Skeletal muscle tissue (tissue), 4 donors: Measurements from ENCODE around the gene RALGPS1. TPM values are rescaled to one million over a fixed set of nuclear protein-coding genes. Genes with fewer than 3 reads are reported as not detected.

Experiments
- H3K27ac ChIP-seq: one replicate; pipeline ENCODE4 v1.7.0; 2013; ENCODE audit warnings: mild to moderate bottlenecking, low read depth, low read length, inconsistent platforms
- H3K27me3 ChIP-seq, 3 donors: one replicate each; pipeline ENCODE4 v1.7.0; 2013; ENCODE audit warnings: low read length in 3 of 3; ENCODE audit not compliant: control insufficient read depth in 3 of 3, insufficient read depth in 3 of 3
- H3K36me3 ChIP-seq, 3 donors: one replicate each; pipeline ENCODE4 v1.7.0; 2013; ENCODE audit warnings: low read length in 3 of 3; ENCODE audit not compliant: control insufficient read depth in 3 of 3, insufficient read depth in 3 of 3
- H3K4me1 ChIP-seq, 3 donors: one replicate each; pipeline ENCODE4 v1.7.0; 2013; ENCODE audit warnings: low read length in 3 of 3, mild to moderate bottlenecking in 3 of 3; ENCODE audit not compliant: control insufficient read depth in 3 of 3, insufficient read depth in 3 of 3
- H3K4me3 ChIP-seq, 3 donors: one replicate each; pipeline ENCODE4 v1.7.0; 2013; ENCODE audit warnings: low read length in 3 of 3
- H3K9ac ChIP-seq, 3 donors: one replicate each; pipeline ENCODE4 v1.7.0; 2013; ENCODE audit warnings: low read length in 3 of 3, mild to moderate bottlenecking in 3 of 3, moderate library complexity in 2 of 3, low read depth in 1 of 3
- H3K9me3 ChIP-seq, 3 donors: one replicate each; pipeline ENCODE4 v1.7.0; 2013; ENCODE audit warnings: low read length in 3 of 3; ENCODE audit not compliant: control insufficient read depth in 3 of 3
- total RNA-seq: library from RNA; depleted of rRNA; stranded (reverse); fragments of >200 nt; gene quantifications from one replicate; pipeline ENCODE4 v1.2.3, GENCODE V29; 2014
- donor health status: Osteomylitis.

The RALGPS1 gene
- total RNA-seq, 1 donor from 2014 or later: 9.4 TPM

GRCh38 chr9:127209220-127209619 lies 294.6 kb downstream of the RALGPS1 start:
- no peak overlapping the region for H3K9ac ChIP-seq
- H3K36me3 ChIP-seq: no peaks in the 10 kb centered on the region
- no peak overlapping the region for H3K4me3 ChIP-seq
- H3K27ac ChIP-seq: no peak overlapping the region
- H3K9me3 ChIP-seq: no peaks in the 10 kb centered on the region
- H3K27me3 ChIP-seq: no peaks in the 10 kb centered on the region
- peaks cover 13 to 20% (median 17%) of the 10 kb centered on the region in 3 donors for H3K4me1 ChIP-seq

GRCh38 chr9:127209948-127210640 lies 295.5 kb downstream of the RALGPS1 start:
- no peaks in the 10 kb centered on the region for H3K9me3 ChIP-seq
- H3K27ac ChIP-seq: no peak overlapping the region
- no peak overlapping the region for H3K4me3 ChIP-seq
- no peak overlapping the region for H3K9ac ChIP-seq
- H3K36me3 ChIP-seq: no peaks in the 10 kb centered on the region
- H3K27me3 ChIP-seq: no peaks in the 10 kb centered on the region
- peaks cover 13 to 15% (median 15%) of the 10 kb centered on the region in 3 donors for H3K4me1 ChIP-seq

GRCh38 chr9:127210851-127211730 lies 296.5 kb downstream of the RALGPS1 start:
- Histone ChIP-seq H3K36me3 (no peaks in the 10 kb centered on the region), H3K27me3 (no peaks in the 10 kb centered on the region), H3K9me3 (no peaks in the 10 kb centered on the region), H3K27ac (no peak overlapping the region), H3K4me3 (no peak overlapping the region), H3K4me1 (peaks cover 5 to 6% (median 5%) of the 10 kb centered on the region in 3 donors), H3K9ac (no peak overlapping the region)

DNA sequence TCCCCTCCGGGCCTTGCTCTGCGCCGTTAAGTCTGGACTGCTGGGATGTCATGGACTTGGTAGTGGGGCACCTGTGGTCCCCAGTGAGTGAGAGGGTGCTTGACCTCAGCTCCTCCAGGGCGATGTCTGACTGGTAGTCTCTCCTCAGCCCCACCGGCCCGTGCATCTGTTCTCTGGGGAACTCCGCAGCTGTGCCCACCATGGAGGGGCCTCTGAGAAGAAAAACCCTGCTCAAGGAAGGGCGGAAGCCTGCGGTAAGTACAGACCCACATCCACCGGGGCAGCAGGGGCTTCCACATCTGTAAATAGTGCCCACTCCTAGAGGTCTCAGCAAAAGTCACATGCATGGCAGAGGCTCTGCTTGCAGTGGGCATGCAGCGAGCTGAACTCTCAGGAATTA lies 297.4 kb downstream of the RALGPS1 start:
- Histone ChIP-seq H3K4me1 (peaks cover 5 to 6% (median 5%) of the 10 kb centered on the region in 3 donors), H3K9ac (no peak overlapping the region), H3K27ac (no peak overlapping the region), H3K27me3 (no peaks in the 10 kb centered on the region), H3K9me3 (no peaks in the 10 kb centered on the region), H3K36me3 (peaks cover 0 to 2% (median 0%) of the 10 kb centered on the region in 3 donors), H3K4me3 (no peak overlapping the region)

DNA sequence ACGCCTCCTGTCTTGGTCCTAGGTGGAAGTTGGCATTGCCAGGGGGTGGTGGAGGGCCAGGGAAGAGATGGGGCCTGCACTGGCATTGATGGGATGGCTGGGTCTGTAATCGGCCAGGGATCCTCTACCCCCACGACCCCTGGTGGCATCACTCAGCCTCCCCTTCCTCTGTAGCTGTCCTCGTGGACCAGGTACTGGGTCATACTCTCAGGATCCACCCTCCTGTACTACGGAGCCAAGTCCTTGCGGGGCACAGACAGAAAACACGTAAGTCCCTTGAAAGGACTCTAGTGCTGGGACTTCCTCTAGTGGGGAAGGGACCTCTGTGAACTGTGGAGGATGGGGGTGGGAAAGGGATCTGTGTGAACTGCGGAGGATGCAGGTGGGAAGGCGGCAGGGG lies 297.9 kb downstream of the RALGPS1 start:
- H3K9ac ChIP-seq: no peak overlapping the region
- peaks cover 0 to 2% (median 0%) of the 10 kb centered on the region in 3 donors for H3K36me3 ChIP-seq
- H3K27ac ChIP-seq: no peak overlapping the region
- no peaks in the 10 kb centered on the region for H3K27me3 ChIP-seq
- H3K4me3 ChIP-seq: no peak overlapping the region
- H3K4me1 ChIP-seq: peaks cover 5 to 6% (median 5%) of the 10 kb centered on the region in 3 donors
- H3K9me3 ChIP-seq: no peaks in the 10 kb centered on the region

DNA sequence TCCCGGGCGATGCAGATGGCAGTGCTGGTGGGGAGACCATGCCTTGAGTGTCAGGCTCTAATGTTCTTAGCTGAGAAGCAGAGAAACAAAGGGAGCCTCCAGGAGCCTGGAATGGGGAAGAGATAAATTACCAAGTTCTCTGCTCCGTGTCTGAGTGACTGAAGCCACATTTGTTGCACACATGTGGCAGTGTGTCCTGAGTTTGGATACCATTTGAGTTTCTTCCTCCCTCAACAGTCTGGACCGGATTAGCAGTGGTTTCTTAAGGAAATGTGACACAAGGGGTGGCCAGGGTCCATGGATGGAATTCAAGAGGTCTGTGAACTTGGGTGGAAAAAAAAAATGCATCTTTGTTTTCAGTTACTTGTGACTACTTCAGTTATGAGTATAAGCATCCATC lies 299.3 kb downstream of the RALGPS1 start:
- Histone ChIP-seq H3K27me3 (no peaks in the 10 kb centered on the region), H3K9me3 (no peaks in the 10 kb centered on the region), H3K9ac (no peak overlapping the region), H3K4me3 (no peak overlapping the region), H3K36me3 (peaks cover 0 to 2% (median 0%) of the 10 kb centered on the region in 3 donors), H3K27ac (no peak overlapping the region), H3K4me1 (peaks cover 2 to 5% (median 5%) of the 10 kb centered on the region in 3 donors)

DNA sequence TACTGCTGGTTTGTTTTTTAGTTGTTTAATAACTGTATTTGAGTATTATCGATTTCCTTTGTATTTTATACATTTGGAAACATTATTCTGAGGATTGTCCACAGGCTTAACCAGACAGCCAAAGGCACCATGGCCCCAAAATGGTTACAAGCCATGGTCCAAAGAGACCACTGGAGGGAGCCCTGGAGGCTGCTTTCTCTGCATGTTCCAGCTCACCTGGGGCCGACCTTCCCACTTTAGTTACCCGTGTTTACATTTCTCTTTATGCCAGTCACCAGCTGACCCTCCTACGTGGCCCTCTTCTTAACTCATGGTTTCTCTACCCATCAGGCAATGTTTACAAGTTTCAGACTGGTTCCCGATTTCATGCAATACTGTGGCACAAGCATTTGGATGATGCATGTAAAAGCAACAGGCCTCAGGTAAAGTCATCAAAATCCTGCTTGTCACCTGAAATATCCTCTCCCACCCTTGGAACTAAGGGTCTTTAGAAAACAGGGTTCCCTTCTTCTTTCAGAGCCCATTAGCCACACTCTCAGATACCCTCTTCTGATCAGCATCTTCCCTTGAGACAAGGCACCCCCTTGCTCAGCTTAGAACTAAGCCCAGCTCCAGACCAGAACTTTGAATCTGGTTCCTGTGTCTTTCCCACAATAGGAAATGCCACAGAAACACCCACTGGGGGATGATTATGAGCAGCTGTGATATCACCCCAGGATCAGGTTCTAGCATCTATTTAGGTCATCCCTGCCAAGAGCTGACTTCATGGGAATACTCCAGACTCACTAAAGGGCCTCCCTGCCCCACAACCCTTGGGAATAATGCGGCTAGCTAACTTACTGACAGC lies 300.1 kb downstream of the RALGPS1 start:
- Histone ChIP-seq H3K27me3 (no peaks in the 10 kb centered on the region), H3K9ac (no peak overlapping the region), H3K4me1 (peaks cover 2 to 5% (median 5%) of the 10 kb centered on the region in 3 donors), H3K27ac (no peak overlapping the region), H3K36me3 (peaks cover 0 to 2% (median 0%) of the 10 kb centered on the region in 3 donors), H3K4me3 (no peak overlapping the region), H3K9me3 (no peaks in the 10 kb centered on the region)

DNA sequence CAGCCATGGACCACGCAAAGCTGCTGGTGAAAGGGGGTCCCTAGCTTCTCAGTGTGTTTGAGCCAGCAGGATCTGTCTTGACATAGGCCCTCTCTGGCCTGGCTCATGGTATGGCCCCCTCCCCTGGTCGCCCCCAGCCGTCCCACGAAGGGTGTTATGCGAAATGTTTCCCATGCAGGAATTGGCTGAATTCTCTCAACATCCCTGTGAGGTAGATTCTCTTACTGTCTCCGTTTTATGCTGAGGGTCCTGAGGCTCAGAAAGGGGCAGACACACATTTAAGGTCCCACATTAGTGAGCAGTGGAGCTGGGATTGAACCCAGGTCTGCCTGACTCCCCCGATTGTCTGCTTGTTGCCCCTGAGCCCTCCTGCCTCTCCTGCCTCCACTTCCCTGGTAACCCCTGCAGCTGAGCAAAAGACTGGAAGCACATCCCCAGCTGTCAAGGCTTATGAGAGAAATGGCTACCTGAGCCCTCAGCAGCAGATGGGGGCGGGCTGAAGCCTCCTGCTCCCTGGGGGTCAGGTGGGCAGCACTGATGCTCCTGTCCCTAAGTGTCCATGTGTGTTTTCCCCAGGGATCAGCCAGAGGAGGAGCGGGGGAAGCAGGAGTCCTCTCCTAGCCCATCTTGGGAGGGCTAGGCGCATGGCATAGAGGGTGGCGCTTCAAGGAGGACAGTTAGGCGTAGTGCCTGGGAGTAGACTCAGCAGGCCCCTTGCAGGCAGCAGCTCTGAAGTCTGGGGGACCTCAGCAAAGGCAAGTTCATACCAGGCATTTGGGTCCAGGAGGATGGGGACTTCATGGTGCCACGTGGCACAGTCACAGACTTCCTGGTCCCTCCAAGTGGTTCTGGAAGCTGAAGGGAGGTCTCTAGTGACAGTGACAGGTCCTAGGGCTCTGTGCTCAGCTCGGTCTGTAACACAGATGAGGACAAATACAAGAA lies 301.0 kb downstream of the RALGPS1 start:
- H3K9me3 ChIP-seq: no peaks in the 10 kb centered on the region
- H3K4me3 ChIP-seq: no peak overlapping the region
- peak overlapping the region in 1 of 3 donors; percentile 8 for H3K9ac ChIP-seq
- no peaks in the 10 kb centered on the region for H3K27me3 ChIP-seq
- H3K36me3 ChIP-seq: peaks cover 0 to 2% (median 0%) of the 10 kb centered on the region in 3 donors
- H3K27ac ChIP-seq: no peak overlapping the region
- H3K4me1 ChIP-seq: peaks cover 2 to 5% (median 5%) of the 10 kb centered on the region in 3 donors
